Measurements from ENCODE around the gene FANCE.
"Not testable (repeated sequence)": the region's sequence is repeated elsewhere in the genome, so short reads cannot be mapped to it uniquely, and the experiment has no call there.

FANCE gene

GRCh38 chr6:35435074-35435837, 16.9 kb upstream of the FANCE start:
- no peak for DNase-seq

GRCh38 chr6:35436071-35436857, 15.9 kb upstream of the FANCE start:
- DNase-seq = no peak

DNA sequence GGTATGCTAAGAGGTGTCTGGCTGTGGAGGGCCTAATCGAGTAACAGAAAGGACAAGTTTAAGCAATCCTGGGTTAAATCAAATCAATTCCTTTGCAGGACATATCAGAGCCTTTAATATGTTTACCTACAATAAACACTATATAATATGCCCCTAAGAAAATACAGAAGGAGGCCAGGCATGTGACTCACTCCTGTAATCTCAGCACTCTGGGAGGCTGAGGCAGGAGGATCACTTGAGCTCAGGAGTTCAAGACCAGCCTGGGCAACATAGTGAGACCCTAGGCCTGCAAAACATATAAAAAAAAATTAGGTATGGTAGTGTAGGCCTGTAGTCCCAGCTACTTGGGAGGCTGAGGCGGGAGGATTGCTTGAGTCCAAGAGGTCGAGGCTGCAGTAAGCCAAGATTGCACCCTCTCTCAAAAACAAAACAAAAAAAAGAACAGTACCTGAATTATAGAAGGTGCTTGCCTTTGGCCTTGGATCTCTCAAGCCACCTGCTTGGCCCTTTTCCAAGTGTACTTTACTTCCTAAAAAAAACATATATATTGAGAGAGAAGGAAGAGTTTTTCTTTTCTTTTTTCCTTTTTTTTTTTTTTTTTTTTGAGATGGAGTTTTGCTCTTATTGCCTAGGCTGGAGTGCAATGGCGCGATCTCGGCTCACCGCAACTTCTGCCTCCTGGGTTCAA, 13.6 kb upstream of the FANCE start:
- not testable (repeated sequence) for DNase-seq

DNA sequence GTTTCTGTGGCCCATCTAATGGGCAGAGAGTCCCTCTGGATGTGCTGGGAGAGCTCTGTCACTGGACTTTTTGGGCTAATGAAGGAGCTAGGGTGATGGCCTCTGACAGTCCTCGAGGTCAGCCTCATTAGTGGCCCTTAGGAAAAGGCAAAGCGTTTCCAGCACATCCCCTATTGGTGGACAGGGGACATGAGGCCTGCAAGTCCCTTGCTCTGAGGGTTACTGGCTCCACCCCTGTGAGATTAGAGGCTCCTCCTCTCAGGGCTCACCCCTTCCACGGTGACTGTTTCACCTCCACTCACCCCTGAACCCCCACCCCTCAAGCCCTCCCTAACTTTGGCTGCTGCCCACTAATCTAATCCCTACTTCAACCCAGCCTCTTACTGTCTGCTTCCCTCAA, 12.8 kb upstream of the FANCE start:
- no peak for DNase-seq

DNA sequence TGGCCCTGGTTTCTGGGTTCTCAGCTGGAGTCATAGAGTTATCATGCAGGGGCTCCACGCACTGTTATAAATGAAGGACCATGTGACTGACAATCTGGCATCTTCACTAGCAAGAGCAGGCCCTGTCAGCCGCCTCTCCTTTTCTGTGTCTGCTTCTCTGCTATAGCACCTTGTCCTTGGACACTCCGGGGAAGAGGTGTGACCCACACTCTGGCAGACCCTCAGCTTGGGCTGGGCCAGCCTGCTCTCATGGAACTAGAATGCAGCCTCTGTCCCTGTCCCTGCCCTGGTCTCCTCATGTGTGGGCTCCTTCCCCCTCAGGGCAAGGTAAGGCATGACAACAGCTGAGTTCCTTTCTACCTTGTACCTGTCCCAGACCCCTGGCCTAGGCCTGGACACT, 10.9 kb upstream of the FANCE start:
- no peak for DNase-seq

DNA sequence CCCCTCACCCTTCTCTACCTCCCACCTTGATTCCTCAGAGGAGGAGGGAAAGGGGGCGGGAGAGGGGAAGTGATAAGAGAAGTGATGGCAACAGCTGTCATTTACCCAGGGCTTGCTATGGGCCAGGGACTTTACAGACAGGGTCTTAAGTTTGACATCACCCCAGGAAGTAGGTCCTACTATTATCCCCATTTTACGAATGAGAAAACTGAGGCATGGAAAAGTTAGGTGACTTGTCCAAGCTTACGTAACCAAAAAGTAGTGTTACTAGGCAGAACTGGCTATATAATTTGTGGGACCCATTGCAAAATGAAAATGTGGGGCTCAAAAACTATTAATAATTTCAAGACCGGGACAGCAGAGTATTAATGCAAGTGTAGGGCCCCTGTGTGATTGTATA, 10.5 kb upstream of the FANCE start:
- DNase-seq = no peak

DNA sequence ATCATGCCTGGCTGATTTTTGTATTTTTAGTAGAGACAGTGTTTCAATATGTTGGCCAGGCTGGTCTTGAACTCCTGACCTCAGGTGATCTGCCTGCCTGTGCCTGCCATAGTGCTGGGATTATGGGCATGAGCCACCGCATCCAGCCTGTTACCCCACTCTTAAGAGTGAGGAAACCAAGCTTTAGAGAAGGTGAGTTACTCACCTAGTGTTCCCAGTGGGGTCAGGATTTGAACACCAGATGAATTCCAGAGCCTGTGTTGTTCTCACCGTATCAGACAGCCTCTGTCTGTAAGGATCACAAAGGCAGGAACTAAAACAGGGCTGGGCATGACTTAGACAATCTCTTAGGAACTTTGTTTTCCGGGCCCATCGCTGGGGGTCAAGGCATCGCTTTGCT, 9.4 kb upstream of the FANCE start:
- no peak for DNase-seq

DNA sequence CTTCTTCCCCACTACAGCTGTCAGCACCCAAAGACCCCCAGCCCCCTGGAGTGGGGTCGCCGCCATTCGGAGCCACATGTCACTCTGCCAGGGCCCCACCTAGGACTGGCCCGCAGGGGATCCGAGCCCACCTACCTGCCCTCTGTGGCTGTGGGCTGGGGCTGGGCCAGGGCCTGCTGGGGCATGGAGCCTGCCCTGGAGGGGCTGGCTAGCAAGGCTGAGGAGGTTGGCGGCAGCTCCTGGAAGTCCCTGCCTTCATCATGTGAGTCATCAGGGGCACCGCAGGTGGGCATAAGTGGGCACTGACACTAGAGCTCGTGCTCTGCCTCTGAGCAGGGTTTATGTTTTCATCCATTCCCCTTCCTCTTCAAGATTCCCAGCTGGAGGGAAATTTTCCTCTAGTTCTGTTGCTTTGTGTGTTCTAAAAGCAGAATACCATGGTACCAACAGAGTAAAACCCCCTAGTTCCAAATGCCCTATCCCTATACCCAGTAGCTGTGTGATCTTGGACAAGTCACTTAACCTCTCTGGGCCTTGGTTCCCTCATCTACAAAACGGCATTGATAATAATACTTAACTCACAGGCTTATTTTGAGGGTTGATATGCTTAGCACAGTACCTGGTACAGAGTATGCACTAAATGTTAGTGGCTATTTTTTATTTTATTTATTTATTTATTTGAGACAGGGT, 8.7 kb upstream of the FANCE start:
- DNase-seq = no peak

GRCh38 chr6:35445691-35446090, 6.4 kb upstream of the FANCE start:
- no peak for DNase-seq

- DNase-seq = no peak
Observed at GRCh38 chr6:35448191-35448590, 3.9 kb upstream of the FANCE start.

- peak; percentile 58 for DNase-seq
Observed at GRCh38 chr6:35449287-35449881, 2.8 kb upstream of the FANCE start.

DNA sequence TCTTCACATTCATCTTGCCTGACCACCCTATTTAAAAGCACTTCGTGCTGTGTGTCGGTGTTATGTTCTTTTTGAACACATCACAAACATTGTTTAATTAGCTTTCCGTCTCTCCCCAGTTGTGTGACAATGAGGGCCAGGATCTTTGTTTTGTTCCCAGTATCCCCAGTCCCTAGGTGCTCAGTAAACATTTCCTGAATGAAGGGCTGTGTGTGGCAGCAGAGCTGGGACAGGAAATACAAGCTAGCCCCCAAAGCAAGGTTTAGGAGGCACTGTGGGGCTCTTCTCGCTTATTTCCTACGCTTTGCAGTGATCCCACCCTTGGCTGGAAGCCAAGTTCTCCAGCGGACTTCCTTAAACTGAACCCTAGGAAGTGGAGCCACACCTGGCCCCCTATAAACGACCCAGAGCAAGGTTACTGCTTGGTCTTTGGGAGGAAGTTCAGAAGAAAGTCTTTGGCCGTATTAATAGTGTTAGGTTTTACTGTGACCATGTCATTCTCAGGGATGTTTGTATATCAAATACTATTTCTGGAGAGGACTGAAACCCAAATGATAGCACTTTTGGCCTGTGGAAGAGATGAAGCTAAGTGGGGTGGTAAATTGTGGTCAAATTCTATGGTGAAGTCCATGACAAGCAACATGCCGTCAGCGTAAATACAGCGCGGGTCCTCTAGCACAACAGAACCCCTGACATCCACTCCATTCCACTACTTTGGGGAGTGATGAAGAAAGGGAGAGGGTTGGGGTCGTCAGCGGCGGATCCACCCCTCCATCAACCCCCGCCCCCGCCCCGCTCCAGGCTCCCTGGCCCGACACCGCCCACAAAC, 570 bp upstream of the FANCE start:
- no peak for DNase-seq

DNA sequence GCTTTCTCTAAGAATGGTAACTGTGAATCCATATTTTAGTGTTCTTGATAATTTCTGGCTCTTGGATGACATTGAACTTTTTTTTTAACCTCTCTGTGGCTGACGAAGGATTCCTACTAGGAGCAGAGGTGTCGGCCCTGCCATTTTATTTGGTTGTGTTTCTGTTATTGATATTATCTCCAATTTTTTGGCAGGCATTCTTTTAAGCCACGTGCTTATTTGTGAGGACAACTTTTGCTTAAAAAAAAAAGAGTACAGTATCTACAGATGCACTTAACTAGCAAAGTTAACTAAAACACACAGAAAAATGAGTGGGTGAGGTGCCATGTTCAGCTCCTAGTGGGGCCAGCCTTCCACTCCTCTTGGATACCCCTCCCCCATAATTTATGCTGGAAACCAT, 1.1 kb downstream of the FANCE start:
- no peak for DNase-seq

- no peak for DNase-seq
Observed at GRCh38 chr6:35454391-35455110, 2.4 kb downstream of the FANCE start.

DNA sequence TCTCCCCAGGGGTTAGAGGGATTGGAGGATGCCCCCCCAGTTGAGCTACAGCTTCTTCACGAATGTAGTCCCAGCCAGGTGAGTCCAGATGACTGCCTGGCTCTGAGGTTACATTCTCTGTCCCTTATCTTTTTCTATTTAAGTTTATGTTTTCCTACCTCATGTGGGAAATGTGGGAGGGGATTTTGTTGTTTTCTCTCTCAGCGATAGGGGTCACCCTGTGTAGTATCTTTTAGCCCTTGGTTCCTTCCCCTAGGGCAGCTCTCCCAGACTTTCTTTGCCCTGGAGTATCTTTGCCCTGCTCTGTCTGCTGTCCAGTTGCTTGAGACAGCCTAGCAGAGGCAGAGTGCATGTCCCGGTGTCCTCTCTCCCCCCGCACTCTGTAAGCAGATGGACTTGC, 5.8 kb downstream of the FANCE start:
- DNase-seq = no peak

- DNase-seq = no peak
Observed at GRCh38 chr6:35461270-35461669, 9.1 kb downstream of the FANCE start.

GRCh38 chr6:35463292-35463691, 11.2 kb downstream of the FANCE start:
- DNase-seq = no peak

- DNase-seq = no peak
Observed at GRCh38 chr6:35465646-35466045, 13.5 kb downstream of the FANCE start.

GRCh38 chr6:35468181-35468979, 16.2 kb downstream of the FANCE start, which contains the start of gene RPL10A:
TSS of gene RPL10A (plus strand) at chr6:35468401. CDS start at chr6:35468435, 34 bp downstream.
- DNase-seq = peak; percentile 94
